ENCODE results near the gene FAM151A.

FAM151A gene

GRCh38 chr1:54607821-54608565 is 15.3 kb downstream of the FAM151A start:
- no peaks in the 10 kb centered on the region for H3K79me2 ChIP-seq
- H3K9me3 ChIP-seq (ENCODE audit: control insufficient read depth, low read length), result no peaks in the 10 kb centered on the region
- H3K36me3 ChIP-seq (ENCODE audit: control insufficient read depth, insufficient read depth, low read length), result no peaks in the 10 kb centered on the region
- no peak overlapping the region for H3K27ac ChIP-seq
- no peak overlapping the region for H3K4me3 ChIP-seq (ENCODE audit: low read depth, low read length)
- TF ChIP-seq CTCF (IDR thresholded peaks at IDR 0.05), result no peak
- no peak overlapping the region for H2AFZ ChIP-seq
- no peaks in the 10 kb centered on the region for H3K4me1 ChIP-seq
- no peak overlapping the region for H3K9ac ChIP-seq
- no peaks in the 10 kb centered on the region for H3K27me3 ChIP-seq (ENCODE audit: control insufficient read depth, insufficient read depth, low read length)
- no peak overlapping the region for H3K4me2 ChIP-seq (ENCODE audit: low read length)

DNA sequence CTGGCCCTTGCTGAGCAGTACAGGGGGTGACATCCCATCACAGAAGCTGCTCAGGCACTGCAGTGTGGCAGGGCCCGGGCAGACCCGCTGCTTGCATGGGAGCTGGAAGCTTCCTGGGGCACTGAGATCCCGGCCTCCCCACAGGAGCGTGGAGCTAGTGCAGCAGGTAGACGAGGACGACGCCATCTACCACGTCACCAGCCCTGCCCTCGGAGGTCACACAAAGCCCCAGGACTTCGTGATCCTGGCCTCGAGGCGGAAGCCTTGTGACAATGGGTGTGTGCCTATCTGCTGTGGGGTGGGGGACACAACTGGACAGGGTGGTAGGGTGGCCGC is 16.4 kb downstream of the FAM151A start:
- H3K27me3 ChIP-seq (ENCODE audit: control insufficient read depth, insufficient read depth, low read length), result no peaks in the 10 kb centered on the region
- H3K4me3 ChIP-seq (ENCODE audit: low read depth, low read length), result no peak overlapping the region
- H3K27ac ChIP-seq, result no peak overlapping the region
- H3K4me1 ChIP-seq, result no peaks in the 10 kb centered on the region
- H3K79me2 ChIP-seq, result no peaks in the 10 kb centered on the region
- no peaks in the 10 kb centered on the region for H3K9me3 ChIP-seq (ENCODE audit: control insufficient read depth, low read length)
- no peak overlapping the region for H3K9ac ChIP-seq
- no peak overlapping the region for H2AFZ ChIP-seq
- no peak for TF ChIP-seq CTCF (IDR thresholded peaks at IDR 0.05)
- H3K36me3 ChIP-seq (ENCODE audit: control insufficient read depth, insufficient read depth, low read length), result no peaks in the 10 kb centered on the region
- H3K4me2 ChIP-seq (ENCODE audit: low read length), result no peak overlapping the region

- no peaks in the 10 kb centered on the region for H3K4me1 ChIP-seq
- no peaks in the 10 kb centered on the region for H3K36me3 ChIP-seq (ENCODE audit: control insufficient read depth, insufficient read depth, low read length)
- no peak overlapping the region for H3K4me2 ChIP-seq (ENCODE audit: low read length)
- H3K9ac ChIP-seq, result no peak overlapping the region
- H3K27me3 ChIP-seq (ENCODE audit: control insufficient read depth, insufficient read depth, low read length), result no peaks in the 10 kb centered on the region
- no peaks in the 10 kb centered on the region for H3K9me3 ChIP-seq (ENCODE audit: control insufficient read depth, low read length)
- H2AFZ ChIP-seq, result no peak overlapping the region
- H3K4me3 ChIP-seq (ENCODE audit: low read depth, low read length), result no peak overlapping the region
- no peak for TF ChIP-seq CTCF (IDR thresholded peaks at IDR 0.05)
- no peaks in the 10 kb centered on the region for H3K79me2 ChIP-seq
- no peak overlapping the region for H3K27ac ChIP-seq
Measured at GRCh38 chr1:54606096-54606989, 17.0 kb downstream of the FAM151A start.

- Histone ChIP-seq H3K9me3 (ENCODE audit: control insufficient read depth, low read length) (no peaks in the 10 kb centered on the region), H3K27me3 (ENCODE audit: control insufficient read depth, insufficient read depth, low read length) (no peaks in the 10 kb centered on the region), H3K27ac (no peak overlapping the region), H3K4me1 (no peaks in the 10 kb centered on the region), H3K9ac (no peak overlapping the region), H3K4me3 (ENCODE audit: low read depth, low read length) (no peak overlapping the region), H2AFZ (no peak overlapping the region), H3K79me2 (no peaks in the 10 kb centered on the region), H3K36me3 (ENCODE audit: control insufficient read depth, insufficient read depth, low read length) (no peaks in the 10 kb centered on the region), H3K4me2 (ENCODE audit: low read length) (no peak overlapping the region)
- TF ChIP-seq CTCF (IDR thresholded peaks at IDR 0.05), result no peak
Measured at GRCh38 chr1:54604572-54605370, 18.6 kb downstream of the FAM151A start.

Measured in parathyroid adenoma (tissue), 2 donors.